AG04449 (cell line): Measurements from ENCODE around the gene NALCN.

Experiments
- CTCF ChIA-PET: fragments of 350-600 bp; formaldehyde crosslinking; extraction: SDS; loops from one replicate; lab custom pipeline; 2021; ENCODE audit warnings: antibody characterized with exemption; lab: Yijun Ruan, JAX
- POLR2A ChIA-PET: fragments of 400-600, 350-600 bp; formaldehyde crosslinking; extraction: SDS; loops from one replicate; lab custom pipeline; 2020; ENCODE audit warnings: antibody characterized with exemption, inconsistent platforms; lab: Yijun Ruan, JAX
- DNase-seq: peaks from one replicate; pipeline ENCODE4 v3.0.0-alpha.2; 2010; ENCODE audit warnings: low read depth, low spot score
- H3K4me3 ChIP-seq: 2 replicates; pipeline ENCODE4 v1.5.1; 2011; ENCODE audit warnings: low read depth, mild to moderate bottlenecking, control low read depth, low read length
- TF ChIP-seq, protein P1 (sequence below): IDR thresholded peaks from one replicate; pipeline ENCODE4 v1.5.1; 2011; ENCODE audit warnings: mild to moderate bottlenecking, moderate library complexity, low read length, control low read depth, inconsistent platforms; ENCODE audit not compliant: insufficient read depth; ENCODE audit errors: missing control alignments

NALCN gene

DNA sequence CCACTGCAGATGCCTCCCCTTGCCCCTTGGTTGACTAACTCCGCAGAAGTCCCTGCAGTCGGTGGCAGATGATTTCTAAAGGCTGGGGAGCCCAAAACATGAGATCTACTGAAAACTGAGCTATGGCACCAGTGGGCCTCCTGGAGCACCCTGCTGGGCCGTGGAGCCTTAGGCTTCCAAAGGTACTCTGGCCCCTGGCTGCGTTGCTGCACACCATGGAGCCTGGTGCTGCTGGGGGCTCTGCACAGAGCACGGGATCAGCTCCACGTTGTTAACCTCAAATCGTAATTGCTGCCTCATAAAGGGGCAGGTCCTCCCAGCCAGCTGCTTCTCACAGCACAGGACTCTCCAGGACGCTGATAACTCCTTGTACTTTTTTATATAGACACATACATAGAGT lies 357.5 kb downstream of the NALCN start:
- no peak overlapping the region for H3K4me3 ChIP-seq
- TF ChIP-seq, protein P1, sequence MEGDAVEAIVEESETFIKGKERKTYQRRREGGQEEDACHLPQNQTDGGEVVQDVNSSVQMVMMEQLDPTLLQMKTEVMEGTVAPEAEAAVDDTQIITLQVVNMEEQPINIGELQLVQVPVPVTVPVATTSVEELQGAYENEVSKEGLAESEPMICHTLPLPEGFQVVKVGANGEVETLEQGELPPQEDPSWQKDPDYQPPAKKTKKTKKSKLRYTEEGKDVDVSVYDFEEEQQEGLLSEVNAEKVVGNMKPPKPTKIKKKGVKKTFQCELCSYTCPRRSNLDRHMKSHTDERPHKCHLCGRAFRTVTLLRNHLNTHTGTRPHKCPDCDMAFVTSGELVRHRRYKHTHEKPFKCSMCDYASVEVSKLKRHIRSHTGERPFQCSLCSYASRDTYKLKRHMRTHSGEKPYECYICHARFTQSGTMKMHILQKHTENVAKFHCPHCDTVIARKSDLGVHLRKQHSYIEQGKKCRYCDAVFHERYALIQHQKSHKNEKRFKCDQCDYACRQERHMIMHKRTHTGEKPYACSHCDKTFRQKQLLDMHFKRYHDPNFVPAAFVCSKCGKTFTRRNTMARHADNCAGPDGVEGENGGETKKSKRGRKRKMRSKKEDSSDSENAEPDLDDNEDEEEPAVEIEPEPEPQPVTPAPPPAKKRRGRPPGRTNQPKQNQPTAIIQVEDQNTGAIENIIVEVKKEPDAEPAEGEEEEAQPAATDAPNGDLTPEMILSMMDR = no peak
- CTCF ChIA-PET = no interaction called here
- no peak for DNase-seq
- POLR2A ChIA-PET = no interaction called here

DNA sequence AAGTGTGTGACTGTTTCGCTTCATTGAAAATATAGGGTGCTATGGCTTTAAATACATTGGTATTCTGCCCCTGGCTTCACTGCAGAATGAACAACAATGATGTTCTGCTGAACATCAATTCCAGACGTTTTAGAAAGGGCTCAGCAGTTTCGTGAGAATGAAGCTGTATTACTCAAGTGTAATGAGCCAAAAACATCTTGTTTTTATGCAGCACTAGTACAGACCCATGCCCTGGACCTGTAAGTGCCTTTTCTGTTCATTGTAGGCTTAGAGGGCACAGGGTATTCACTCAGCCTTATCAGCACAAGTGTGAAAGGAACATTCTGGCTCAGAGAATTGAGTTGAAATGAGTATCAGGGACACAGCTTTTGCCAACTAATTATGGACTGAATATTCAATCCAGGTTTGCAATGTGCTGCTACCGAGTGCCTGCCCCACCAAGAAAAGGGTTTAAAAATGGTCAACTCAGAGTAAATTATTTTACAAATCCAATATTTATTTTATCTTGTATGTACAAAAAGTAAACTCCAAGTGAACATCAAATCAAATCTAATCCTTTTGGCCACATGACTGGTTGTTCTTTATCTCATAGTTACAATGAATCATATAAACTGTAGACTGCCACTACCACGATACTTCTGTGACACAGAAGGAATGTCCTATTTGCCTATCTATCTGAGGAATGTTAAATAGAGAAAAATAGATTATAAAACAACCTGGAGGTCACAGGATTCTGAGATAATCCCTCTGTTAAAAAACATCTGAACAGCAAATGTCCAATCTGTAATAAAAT lies 362.8 kb downstream of the NALCN start:
- TF ChIP-seq, protein P1 = no peak
- ChIA-PET POLR2A (no interaction called here), CTCF (no interaction called here)
- DNase-seq = no peak
- H3K4me3 ChIP-seq = no peak overlapping the region

DNA sequence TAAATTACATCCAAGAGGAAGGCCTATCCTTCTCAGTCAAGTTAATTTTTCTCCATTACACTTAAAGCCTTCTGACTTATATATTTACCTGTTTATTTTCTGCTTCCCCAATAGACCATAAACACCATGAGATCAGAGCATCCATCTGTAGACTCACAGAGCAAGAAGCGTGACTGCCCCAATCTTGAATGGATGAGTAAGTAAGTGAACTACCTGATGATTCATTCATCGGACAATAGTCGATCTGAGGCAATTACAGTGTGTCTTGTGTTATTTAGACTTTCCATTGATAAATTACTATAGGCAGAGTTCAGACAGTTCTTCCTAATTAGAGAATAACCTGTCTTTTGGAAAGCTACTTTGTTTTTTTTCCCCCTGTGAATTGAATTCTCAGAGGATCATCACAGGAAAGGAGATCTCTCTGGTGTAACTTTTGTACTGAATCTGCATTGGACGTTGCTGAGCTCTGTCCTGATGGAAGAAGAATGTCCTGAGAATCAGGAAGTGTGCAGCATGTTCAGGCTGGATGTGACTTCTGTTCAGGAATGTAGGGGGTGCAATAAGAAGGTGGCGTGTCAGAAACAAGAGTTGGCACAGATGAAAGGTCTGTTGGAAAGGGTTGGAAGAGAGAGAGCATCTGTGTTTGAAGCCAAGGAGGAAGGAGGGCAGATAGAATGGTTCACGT lies 367.0 kb downstream of the NALCN start:
- ChIA-PET CTCF (no interaction called here), POLR2A (no interaction called here)
- H3K4me3 ChIP-seq = no peak overlapping the region
- no peak for DNase-seq
- TF ChIP-seq, protein P1 = no peak

DNA sequence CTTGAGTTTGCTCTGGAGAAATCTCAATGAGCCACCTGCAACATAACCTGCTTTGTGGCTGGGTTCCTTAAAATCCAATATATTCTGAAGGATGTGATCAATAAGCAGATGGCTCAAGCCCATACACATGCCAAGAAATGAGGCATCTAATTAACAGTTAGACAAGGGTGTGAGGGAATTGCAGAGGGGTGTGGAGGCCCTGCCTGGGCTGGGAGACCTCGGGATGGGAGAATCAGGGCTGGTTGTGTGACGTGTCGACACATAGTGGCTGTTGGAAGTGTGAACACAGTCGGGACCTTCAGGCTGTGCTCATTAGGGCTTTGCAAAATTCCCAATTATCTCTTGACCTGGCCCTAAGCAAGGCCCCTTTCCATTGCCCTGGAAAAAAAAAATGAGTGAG lies 379.8 kb downstream of the NALCN start:
- TF ChIP-seq, protein P1 = no peak
- no peak overlapping the region for H3K4me3 ChIP-seq
- POLR2A ChIA-PET = no interaction called here
- DNase-seq = no peak
- CTCF ChIA-PET = no interaction called here

DNA sequence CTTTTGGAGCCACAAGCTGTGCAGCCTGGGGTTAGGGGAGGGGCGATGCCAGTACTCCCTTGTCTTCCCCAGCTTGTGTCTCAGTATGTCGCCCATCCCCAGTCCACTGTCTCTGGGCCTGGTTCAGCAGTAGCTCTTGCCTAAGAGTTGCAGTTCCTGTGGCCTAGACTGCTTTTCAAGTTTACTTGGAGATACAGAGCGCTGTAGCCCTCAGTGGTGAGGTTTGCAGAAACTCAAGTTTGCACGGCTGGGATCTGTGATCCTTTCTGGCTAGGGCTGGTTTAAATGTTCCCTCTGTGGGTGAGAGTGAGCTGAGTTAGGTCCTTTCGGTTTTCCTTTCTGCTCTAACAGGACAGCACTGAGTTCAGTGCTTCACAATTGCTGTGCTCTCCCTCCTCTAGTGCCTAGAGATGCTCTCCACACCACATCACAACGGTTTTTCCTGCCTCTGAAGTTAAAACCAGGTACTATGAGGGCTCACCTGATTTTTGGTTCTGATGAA lies 381.1 kb downstream of the NALCN start:
- no peak overlapping the region for H3K4me3 ChIP-seq
- TF ChIP-seq, protein P1 = no peak
- CTCF ChIA-PET = no interaction called here
- POLR2A ChIA-PET = no interaction called here
- DNase-seq = no peak

DNA sequence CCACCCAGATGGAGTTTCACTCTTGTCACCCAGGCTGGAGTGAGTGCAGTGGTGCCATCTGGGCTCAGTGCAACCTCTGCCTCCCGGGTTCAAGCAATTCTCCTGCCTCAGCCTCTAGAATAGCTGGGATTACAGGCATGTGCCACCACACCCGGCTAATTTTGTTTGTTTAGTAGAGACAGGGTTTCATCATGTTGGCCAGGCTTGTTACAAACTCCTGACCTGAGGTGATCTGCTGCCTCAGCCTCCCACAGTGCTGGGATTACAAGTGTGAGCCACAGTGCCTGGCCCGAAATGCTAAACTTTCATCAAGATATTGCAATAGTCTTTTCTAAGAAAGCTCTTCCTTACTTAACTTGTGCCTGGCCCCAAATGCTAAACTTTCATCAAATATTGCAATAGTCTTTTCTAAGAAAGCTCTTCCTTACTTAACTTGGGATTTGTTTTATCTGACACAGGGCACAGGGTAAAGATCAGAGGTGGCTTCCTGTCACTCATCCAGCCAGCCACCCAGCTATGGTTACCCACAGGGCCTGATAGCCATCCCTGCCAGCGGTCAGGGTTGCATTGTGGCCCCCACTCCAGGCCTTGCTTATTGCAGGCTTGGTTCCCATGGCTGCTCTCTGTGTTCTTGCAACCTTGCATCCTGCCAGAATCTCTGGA lies 389.4 kb downstream of the NALCN start:
- DNase-seq = no peak
- H3K4me3 ChIP-seq = no peak overlapping the region
- TF ChIP-seq, protein P1 = no peak
- CTCF ChIA-PET = no interaction called here
- POLR2A ChIA-PET = no interaction called here
